HL-60/S4 treated with phorbol 12-myristate 13-acetate at 8.2 ng/mL for 4 days and 3 days (cell line): ENCODE results near the gene CLSTN2.

Experiments
- in situ Hi-C: fragments of 300-500 bp; cut with MboI; formaldehyde crosslinking; loops from 2 replicates; pipeline ENCODE4 v1.15.0; 2022; ENCODE audit warnings: low sequenced_read_pairs

Gene CLSTN2

DNA sequence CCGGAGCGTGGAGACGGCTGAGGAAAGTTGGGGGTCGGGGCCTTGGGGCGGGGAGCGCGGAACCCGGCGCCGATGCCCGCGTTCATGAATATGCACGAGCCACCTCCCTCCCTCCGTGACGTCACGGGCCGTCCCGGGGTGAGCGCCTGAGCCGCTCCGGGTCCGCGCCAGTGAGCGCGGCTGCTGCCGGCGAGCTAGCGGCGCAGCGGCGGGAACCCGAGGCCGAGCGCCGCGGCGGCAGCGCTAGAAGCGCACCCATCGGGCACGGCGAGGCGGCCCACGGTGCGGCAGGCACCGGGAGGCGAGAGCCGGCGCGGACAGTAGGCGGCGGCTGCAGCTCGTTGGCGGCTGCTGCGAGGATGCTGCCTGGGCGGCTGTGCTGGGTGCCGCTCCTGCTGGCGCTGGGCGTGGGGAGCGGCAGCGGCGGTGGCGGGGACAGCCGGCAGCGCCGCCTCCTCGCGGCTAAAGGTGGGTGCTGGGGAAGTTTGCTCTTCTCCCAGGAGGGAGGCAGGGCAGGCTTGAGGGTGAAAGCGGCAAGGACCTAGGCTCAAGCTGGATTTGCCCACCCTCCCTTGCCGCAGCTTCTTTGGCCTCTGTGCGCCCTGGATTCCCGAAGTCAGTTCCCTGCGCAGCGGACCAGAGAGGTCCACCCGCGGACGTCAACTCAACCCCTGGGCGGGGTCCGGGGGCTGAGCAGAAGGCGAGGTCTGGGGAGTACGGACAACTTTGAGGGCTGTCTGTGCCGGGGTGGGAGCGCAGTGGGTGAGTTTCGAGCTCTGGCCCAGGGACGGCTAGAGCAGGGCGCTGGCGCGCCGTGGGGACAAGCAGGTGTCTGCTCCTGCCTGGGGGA, at the start of gene CLSTN2:
TSS of gene CLSTN2 (plus strand) at position 170 of the 850 bp plus-strand sequence.
- in situ Hi-C loops: no loop called here

DNA sequence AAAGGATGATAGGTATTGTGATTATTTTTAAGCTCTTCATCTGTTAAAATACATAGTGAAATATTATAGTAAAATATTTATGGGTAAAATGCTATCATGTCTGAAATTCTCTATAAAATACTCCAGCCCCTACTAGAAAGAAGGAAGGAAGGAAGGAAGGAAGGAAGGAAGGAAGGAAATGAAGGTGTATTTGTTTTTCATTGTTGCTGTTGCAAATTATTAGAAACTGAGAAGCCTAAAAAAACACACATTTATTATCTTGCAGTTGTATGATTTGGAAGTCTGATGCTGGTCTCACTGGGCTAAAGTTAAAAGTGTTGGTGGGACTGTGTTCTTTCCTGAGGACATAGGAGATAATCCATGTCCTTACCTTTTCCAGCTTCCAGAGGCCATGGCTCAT, 47.6 kb upstream of the CLSTN2 start:
- in situ Hi-C loops: no loop called here

DNA sequence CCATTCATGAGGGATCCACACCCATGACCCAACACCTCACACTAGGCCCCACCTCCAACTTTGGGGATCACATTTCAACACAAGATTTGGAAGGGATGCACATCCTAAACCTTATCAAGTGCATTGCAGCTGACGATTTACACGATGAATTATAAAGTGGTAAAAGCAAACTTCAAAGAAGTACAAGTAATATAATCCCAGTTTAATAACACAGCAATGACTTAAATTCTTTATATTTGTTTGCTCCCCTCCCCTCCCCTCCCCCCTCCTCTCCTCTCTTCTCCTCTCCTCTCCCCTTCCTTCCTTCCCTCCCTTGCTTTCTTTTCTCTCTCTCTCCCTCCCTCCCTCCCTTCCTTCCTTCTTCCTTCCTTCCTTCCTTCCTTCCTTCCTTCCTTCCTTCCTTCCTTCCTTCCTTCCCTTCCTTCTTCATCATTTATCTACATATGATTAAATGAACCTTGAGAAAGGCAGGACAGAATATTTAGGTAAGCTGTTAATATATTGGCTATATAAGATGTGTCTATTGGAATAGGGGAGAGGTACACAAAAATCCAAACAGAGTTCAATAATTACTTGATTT, 46.3 kb upstream of the CLSTN2 start:
- in situ Hi-C loops: no loop called here

DNA sequence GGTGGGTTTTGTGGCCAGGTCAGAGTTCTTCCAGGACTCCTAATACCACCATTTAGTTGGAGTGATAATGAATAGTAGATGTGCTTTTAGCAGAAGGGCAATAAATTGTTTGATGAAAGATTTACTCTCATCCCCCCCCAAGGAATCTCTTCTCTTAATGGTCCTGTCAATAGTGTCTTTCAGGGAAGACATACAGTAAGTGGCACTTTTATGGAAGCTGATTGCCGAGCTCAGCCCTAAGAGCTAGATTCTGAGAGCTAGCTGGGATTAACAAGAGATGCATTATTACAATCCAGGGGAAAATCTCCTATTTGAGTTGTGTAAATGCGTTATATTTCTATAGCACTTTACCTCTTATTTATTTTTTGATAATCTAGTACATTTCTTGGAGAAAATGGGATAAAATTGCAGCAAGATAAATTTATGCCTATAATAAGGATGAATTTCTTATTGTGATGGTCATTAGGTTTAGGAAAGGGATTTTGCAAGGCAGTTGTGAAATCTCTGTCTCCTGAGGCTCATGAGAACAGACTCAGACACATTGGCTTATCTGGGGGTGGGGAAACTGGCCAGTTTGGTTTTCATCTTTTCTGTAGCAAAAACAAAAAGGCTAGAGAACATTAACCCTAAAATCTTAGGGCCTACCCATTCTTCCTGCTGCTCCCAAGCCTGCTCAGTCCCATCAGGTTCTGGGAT, 41.6 kb upstream of the CLSTN2 start:
- in situ Hi-C loops: no loop called here

DNA sequence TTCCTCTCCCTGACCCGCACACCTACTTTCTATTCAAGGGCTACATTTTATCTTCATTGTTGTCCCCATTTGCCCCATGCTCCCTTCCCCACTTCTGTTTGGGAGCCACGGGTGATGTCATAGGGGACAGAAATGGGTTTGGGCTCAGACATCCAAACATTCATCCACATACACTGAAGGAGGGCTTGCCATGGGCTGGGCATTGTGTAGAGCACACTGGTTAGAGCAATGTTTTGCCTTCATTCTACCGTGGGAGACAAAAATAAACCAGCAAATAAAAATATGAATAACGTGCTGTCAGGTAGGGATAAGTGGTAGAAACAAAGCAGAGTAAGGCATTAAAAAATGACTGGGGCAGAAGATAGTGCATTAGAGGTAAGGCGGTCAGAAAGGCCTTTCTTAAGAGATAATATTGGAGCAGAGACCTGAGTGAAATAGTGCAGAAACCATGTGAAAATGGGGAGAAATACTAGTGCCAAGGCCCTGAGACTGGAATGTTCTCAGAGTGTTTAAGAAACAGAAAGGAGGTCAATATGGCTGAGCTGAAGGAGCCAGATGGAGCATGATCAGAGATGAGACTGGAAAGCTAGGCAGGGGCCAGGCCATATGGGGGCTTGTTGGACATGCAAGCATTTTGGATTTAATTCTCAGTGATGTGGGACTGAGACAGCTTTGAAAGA, 40.9 kb upstream of the CLSTN2 start:
- in situ Hi-C loops: no loop called here

DNA sequence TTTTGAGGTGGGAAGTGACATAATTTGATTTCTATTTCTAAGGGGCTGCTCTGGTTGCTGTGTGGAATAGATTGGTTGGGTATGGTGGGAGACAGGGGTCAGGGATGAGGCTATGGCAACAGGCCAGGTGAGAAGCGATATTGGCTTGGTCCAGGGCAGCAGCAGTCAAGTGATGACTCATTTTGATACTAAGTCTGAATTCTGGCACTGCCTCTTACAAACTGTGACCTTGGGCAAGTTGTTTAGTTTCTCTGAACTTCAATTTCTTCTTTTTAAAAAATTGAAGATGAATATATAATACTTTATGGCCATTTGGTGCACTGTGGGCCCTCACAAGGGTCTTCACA, 40.4 kb upstream of the CLSTN2 start:
- in situ Hi-C loops: no loop called here

DNA sequence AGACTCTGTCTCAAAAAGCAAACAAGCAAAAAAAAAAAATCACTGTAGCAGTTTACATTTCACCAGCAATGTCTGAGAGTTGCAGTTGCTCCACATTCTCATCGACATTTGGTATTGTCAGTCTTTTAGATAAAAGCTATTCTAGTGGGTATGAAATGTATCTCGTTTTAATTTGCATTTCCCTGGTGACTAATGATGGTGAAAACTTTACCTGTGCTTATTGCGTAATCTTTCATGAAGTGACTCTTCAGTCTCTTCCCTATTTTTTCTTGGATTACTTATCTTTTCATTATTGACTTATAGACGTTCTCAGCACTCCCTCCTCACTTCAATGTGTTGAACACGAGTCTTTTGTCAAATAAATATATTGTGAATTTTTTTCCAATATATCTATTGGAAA, 37.2 kb upstream of the CLSTN2 start:
- in situ Hi-C loops: no loop called here

DNA sequence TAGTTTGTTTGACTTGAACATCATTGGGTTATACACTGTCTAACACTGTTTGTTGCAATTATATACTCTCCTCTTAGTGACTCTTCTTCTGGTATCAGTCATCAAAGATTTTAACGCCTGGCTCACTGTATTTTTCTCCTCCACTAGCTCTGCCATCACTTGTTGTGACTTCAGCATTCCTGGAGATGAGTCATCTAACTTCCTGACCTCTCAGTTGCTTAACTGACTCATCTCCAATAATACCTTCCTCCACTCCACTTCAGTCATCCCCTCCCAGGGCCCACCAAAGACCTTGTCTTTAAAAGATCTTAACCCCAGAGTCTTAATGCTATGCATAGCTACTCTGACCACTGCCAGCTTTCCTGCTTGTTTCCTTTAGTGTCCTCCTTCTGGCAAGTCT, 28.6 kb upstream of the CLSTN2 start:
- in situ Hi-C loops: no loop called here

DNA sequence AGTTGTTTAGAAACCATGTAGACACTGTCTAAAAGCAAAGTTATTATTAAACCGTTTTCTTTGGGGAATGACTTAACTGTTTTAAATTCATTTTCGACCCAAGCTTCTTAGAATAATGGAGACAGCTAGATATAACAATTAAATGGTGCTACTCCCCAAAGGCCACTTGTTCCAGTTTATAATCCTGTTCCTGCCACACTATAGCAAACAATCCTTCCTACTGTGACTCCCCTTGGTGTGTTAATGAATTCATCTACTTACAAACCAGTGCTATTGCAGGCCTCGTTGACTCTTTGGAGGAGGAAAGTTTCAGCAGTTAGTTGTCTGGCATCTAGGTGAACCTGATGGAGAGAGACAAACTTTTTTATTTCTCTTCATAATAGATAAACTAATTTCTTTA, 25.2 kb upstream of the CLSTN2 start:
- in situ Hi-C loops: no loop called here

DNA sequence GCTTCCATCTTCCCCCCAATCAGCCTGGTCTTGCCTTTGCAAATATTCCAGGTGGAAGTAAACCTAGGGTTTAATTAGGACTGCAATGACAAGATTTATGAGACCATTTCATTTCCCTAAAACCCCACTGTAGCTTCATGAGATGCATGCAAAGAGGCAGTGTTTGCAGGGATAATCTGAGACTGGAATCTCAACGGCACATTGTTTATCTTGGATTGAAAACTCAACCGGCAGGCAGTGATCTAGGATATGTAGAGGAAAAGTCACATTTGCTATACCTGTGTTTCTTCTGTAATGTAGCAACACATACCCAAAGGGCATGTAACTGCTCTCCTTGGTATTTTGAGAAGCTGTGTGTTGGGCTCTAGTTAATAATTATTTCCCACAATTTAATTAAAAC, 18.7 kb upstream of the CLSTN2 start:
- in situ Hi-C loops: no loop called here

DNA sequence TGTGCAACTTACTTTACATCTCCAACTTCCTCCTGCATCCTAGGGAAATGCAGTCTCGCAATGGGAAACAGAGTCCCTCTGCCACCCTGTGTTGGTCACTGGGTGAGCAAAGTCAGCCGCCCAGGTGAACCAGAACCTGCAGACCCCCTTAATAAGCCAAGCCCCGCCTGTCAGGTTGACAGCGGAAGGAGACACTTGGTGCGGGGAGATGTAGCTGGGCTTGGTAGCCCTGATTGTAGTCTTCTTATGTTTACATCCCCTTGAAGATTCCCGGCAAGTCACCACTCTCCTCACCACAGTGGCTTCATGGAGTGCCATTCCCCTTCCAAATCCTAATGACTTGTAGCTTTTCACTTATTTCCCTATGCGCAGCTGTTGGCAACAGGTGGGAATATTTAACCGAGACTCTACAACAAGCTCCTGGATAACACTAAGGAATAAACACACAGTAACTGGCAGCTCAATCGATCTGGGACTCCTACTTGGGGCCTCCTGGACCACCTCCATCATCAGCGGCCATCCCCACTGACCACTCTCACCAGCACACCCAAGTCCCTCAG, 17.7 kb upstream of the CLSTN2 start:
- in situ Hi-C loops: no loop called here

DNA sequence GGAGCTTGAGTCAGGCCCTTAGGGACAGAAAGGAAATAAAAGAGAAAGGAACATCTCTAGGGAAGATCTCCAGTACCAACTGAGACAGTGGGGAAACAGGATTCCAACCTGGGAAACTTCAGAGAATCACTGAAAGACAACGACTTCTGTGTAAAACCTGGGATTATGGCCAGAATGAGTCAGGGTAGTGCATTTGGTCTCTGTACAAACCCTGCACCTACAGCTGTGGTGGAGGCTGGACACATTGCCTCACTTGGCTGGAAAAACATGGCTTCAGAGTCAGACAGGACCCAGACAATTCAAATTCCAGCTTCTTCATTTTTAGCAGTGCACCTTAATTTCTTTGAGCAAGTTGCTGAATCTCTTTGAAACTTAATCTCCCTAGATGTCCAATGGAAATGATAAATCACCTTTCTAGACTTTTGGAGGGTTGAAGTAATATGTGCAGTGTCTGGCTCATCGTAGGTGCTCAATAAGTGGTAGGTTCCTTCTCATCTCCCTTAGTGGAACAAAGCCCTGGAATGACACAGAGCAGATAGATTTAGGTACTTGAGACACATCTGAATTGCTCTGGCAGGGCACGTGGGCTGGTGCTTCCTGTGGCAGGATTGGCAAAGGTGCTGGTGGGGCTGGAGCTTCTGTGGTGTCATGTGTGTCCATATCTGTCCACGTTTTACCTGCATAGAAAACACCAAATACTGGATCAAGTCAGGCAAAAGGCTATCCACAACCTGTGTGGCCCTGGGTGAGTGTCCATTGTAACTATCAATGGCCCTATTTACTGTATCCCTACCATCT, 6.1 kb upstream of the CLSTN2 start:
- in situ Hi-C loops: no loop called here

DNA sequence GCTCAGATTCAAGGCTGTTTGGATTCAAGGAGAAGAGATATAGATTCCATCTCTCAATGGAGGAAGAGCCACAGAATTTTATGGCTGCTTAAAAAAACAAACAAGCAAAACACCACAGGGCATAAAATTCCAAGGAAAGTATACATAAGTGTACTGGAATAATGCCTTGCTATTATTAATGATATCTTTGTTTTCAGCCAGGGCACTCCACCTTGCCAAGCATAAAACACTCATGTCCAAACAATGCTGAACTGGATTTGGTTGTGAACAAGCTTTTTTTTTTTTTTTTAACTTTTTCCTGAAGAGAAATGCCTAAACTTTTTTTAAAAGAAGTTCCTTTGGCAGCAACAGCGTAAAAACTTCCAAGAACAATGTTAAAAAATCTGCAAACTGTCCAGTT, 4.8 kb upstream of the CLSTN2 start:
- in situ Hi-C loops: no loop called here

DNA sequence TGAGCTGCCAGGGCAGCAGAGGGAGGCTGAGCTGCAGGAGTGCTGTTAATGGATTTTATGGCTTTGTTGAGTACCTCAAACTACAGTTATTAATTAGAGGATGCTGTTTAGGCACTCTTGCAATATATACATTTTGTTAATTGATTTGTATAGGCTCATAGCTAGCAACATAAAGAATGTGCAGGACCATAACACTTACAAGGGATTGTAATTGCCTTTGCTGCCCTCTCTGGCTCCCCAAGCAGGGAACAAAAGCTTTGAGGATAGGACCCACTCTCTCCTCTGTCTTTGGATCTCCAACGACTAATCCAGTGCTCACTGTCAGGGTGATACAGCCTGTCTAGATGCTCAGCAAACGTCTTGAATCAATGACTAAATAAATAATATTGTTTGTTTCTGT, 1.2 kb upstream of the CLSTN2 start:
- in situ Hi-C loops: no loop called here

DNA sequence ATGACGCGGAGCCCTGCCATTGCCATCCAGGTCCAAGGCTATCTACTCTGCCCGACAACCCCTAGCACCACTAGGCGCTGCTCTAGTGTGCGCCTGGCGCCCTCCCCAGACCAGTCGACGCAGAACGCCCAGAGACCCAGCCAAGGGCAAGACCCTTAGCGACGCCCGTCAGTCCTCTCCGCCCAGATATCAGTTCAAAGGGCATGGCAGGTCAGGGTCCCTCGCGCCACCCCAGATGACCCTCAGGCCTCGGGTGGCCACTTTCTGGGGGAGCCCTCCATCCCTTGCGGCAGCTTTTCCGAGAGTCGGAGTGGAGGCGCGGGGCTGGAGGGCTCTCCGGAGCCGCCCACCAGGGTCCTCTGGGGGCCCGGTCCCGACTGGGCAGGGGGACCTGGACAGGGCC, 371 bp upstream of the CLSTN2 start:
- in situ Hi-C loops: no loop called here

DNA sequence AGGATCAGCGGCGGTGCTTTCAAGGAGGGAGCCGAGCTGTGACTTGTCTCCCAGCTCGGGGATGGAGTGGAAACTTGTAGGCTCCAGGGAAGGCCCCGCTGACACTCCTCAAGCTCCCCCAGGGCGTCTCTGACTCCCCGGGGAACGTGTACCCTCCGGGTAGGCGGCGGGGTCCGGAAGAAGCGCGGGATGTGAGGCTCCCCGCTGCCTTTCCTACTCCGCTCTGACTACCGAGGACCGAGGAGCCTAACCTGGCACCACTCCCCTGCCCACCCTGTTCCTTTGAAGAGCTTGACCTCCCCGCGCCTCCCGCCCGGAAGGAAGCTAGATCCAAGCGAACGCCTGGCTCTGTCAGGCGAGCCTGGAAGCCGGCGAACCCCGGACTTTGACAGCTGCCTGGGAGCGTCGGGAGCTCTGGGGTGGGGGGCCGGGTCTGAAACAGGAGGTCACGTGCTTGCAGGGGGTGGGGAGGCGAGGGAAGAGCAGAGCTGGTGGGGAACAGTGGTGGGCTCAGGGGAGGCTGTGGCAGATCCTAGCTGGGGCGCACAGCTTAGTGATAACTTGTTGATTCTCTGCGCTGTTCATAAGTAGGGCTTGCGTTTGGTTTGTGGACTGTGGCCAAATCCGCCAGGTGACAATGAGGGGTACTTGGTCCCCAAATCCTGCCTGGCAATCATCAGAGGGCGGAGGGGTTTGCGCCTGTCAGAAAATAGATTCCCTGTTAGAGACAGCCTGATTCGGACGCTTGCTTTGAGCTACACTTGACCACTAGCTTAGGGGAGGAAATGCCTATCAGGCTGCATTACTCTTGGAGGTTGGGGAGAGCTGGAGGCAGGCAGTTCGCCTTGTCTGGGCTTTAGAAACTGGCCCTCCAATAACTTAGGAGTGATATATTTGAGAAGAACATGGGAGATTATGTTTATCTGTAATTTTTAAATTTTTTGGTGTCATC, 1.2 kb downstream of the CLSTN2 start:
- in situ Hi-C loops: no loop called here

DNA sequence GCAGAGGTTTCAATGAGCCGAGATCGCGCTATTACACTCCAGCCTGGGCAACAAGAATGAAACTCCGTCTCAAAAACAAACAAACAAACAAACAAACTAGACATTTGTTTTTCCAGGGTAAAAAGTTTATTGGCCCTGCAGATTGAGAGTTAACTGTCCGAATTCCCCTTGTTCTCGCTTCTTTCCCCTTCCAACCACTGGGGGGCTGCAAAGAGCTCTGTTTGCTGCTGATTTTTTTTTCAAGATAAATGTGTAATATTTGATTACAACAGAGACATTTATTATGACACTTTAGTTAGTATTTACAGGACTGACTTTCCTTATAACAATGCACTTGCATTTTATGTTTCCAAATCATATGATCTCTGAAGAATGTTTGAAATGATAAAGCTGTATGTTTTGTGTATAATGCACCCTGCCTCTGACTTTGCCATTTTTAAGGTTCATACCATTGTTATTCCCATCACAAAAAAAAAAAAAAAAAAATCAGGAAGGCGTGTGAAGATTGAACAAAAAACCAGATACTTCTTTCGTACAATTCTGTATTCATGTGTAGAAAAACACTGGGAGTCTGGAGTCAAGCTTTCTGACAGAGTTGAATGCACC, 2.8 kb downstream of the CLSTN2 start:
- in situ Hi-C loops: no loop called here

DNA sequence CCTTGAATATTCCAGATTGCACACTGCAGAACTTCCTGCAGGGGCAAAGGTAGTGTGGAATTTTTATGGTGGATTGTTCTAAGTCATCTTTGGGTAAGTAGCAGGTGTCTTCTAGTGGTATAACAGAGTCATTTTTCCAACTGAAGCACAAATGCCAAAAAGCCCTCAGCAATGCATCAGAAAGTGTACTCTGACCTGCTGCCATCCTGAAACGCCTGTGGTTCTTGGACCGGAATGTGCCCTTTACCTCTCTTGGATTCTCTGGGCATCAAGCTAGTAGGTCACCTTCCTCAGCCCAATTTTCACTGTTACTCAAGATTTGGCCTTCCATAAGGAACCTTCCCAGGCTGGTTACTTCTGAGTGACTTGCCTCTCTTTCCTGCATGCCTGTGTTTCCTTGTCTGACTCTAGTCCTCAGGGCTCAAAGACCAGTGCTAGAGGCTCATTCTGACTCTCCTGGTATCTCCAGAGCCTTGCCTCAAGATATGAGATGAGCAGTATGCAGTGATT, 4.8 kb downstream of the CLSTN2 start:
- in situ Hi-C loops: no loop called here

DNA sequence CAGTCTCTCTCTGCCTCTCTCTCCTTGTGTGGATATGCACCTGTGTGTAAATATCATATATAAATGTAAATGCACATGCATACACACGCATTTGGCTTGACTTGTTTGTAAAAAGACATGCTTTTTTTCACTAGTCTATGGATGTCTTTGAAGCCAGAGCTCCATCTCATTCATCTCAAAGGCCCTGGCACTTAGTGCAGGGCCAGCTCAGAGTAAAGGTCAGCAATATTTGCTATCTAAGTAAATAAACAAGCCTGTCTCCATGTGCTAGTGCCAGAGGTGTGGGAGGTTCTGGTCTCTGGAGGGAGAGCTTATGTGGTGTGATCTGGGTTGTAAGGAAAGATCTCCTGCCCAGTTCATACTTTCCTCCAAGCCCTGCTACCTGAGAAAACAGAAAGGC, 5.6 kb downstream of the CLSTN2 start:
- in situ Hi-C loops: no loop called here
